Lower leg skin (tissue), 3 donors: Measurements from ENCODE around the gene BMS1.

Experiments used
- POLR2A ChIP-seq, 2 donors: fragments of 450-650 bp; IDR thresholded peaks; one replicate each; pipeline ENCODE4 v1.6.1; 2016 to 2017; ENCODE audit warnings: antibody characterized with exemption in 2 of 2, mild to moderate bottlenecking in 1 of 2, moderate library complexity in 1 of 2
- TF ChIP-seq, protein P1 (sequence below), 3 donors: fragments of 450-650 bp; IDR thresholded peaks; one replicate each; pipeline ENCODE4 v1.5.1; 2016; ENCODE audit warnings: antibody characterized with exemption in 3 of 3, mild to moderate bottlenecking in 3 of 3, moderate library complexity in 2 of 3

DNA sequence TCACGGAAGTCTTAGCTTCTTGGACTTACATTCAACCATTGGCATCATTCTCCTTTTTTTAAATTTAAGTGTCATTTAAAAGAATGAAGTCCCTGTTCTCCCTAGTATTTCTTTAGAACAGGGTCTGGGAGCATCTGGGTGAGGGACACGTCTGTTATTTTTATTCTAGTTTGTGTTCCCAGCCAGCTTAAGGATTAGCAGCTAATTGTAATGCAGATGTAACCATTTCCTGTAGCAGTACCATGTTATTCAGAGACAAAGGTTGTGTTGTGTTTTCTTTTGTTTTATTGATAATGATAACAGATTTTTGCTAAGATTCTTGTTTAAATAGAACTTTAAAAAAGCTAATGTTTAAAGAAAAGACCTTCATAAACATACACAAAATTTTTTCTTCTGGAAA, 34.3 kb downstream of the BMS1 start:
- TF ChIP-seq, protein P1, sequence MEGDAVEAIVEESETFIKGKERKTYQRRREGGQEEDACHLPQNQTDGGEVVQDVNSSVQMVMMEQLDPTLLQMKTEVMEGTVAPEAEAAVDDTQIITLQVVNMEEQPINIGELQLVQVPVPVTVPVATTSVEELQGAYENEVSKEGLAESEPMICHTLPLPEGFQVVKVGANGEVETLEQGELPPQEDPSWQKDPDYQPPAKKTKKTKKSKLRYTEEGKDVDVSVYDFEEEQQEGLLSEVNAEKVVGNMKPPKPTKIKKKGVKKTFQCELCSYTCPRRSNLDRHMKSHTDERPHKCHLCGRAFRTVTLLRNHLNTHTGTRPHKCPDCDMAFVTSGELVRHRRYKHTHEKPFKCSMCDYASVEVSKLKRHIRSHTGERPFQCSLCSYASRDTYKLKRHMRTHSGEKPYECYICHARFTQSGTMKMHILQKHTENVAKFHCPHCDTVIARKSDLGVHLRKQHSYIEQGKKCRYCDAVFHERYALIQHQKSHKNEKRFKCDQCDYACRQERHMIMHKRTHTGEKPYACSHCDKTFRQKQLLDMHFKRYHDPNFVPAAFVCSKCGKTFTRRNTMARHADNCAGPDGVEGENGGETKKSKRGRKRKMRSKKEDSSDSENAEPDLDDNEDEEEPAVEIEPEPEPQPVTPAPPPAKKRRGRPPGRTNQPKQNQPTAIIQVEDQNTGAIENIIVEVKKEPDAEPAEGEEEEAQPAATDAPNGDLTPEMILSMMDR (IDR thresholded peaks at IDR 0.05) = no peak
- TF ChIP-seq POLR2A (IDR thresholded peaks at IDR 0.05) = no peak
